ENCODE results near the gene TNP2.

Gene TNP2

DNA sequence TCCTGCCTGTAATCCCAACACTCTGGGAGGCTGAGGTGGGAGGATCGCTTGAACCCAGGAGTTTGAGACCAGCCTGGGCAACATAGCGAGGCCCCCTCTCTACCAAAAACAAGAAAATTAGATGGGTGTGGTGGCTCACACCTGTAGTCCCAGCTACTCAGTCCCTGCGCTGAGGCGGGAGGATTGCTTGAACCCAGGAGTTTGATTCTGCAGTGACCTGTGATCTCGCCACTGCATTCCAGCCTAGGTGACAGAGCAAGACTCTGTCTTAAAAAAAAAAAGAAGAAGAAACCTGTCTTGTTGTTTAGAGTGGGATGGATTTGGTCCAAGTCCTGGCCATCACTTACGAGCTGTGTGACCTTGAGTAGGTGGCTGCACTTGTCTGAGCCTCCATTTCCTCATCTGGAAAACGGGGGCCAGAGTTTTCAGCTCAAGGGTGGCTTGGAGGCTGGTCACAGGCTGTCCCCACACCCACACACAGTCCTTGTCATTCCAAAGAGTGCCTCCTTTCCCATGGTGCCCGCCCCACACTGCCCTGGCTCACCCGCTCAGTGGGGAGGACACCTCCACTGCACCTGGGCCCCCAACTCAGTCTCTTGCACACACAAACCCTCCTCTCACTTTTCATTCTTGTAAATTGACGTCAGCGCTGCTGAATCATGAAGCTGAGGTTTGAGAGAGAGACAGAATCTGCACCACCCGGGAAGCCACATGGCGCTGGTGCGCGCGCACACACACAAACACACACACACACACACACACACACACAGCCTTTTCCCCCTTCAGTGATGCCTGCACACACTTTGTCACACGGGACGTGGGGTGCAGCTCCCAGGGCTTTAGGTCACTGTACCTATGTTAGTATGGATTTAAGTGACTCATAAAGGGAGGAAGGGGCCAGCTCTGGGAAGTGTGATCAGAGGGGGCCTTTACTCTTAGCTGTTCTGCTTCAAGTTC, 17.3 kb downstream of the TNP2 start:
- WGBS = 89% methylated on average over 18 of the region's 18 CpGs
- Histone ChIP-seq H3K27ac (ENCODE audit: low read depth, low read length) (no peak overlapping the region), H3K4me1 (ENCODE audit: insufficient read depth, low read length) (peaks cover 8% of the 10 kb centered on the region), H3K4me3 (ENCODE audit: low read length) (no peak overlapping the region), H3K9ac (ENCODE audit: low read depth, low read length) (no peak overlapping the region), H3K27me3 (ENCODE audit: insufficient read depth, low read length) (peaks cover 6% of the 10 kb centered on the region; the same call in 1 of the 2 replicates), H3K36me3 (ENCODE audit: insufficient read depth, low read length) (peaks cover 23% of the 10 kb centered on the region), H3K9me3 (ENCODE audit: insufficient read depth, low read depth, low read length) (no peaks in the 10 kb centered on the region)

DNA sequence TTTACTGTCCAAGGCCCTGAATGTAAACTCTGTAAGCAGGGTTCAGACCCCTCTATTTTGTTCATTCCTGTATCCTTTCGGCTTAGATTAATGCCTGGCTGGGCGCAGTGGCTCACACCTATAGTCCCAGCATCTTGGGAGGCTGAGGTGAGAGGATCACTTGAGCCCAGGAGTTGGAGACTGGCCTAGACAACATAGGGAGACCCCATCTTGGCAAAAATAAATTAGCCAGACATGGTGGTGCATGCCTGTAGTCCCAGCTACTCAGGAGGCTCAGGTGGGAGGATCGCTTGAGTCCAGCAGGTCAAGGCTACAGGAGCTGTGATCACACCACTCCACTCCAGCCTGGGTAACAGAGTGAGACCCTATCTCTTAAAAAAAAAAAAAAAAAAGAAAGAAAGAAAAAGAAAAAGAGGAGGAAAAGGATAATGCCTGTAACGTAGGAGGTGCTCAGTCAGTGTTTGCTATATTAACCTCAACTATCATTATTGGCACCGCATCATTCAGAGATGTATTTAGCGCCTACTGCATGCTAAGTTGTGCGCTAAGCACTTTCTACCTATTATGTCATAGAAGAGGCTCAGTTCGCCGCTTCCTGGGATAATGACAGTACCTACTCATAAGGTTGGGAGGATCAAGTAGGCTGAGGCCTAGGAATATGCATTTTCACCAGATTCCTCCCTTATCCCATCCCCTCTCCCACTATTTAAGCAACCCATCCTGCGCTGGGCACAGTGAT, 18.2 kb downstream of the TNP2 start:
- Histone ChIP-seq H3K36me3 (ENCODE audit: insufficient read depth, low read length) (peaks cover 23% of the 10 kb centered on the region), H3K4me3 (ENCODE audit: low read length) (no peak overlapping the region), H3K9ac (ENCODE audit: low read depth, low read length) (no peak overlapping the region), H3K27ac (ENCODE audit: low read depth, low read length) (no peak overlapping the region), H3K4me1 (ENCODE audit: insufficient read depth, low read length) (peaks cover 7% of the 10 kb centered on the region), H3K9me3 (ENCODE audit: insufficient read depth, low read depth, low read length) (no peaks in the 10 kb centered on the region), H3K27me3 (ENCODE audit: insufficient read depth, low read length) (peaks cover 6% of the 10 kb centered on the region; the same call in 1 of the 2 replicates)
- 95% methylated on average over 8 of the region's 10 CpGs for WGBS

DNA sequence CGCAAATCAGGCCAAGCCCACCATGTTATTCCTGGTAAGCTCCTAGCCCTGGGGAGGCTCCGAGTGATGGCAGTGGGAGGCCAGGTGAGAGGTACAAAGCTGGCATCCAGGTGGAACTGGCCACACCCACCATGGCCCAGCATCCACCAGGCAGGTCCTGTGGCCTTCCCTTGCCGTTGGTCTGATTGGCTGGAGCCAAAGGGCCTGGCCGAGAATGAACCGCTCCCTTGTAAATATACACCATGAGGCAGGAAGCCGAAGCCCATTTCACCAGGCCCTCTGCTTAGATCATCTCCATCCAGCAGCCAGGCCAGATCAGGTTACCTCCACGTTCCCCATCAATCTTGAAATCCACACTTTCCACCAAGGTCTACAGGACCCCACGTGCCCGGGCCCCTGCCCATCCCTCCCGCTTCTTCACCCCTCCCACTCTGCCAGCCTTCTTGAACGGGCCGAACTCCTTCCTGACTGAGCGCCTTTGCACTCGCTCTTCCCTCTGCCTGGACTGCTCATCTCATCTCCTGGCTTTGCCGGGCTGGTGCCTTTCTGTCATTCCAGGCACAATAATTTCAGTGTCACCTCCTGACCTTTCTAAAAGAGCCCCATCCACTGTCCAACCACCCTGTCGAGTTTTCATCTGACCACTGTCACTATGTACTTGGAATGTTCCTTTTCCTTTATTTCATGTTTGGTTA, 18.9 kb downstream of the TNP2 start:
- Histone ChIP-seq H3K9ac (ENCODE audit: low read depth, low read length) (no peak overlapping the region), H3K4me3 (ENCODE audit: low read length) (no peak overlapping the region), H3K27me3 (ENCODE audit: insufficient read depth, low read length) (peaks cover 4% of the 10 kb centered on the region; the same call in 1 of the 2 replicates), H3K36me3 (ENCODE audit: insufficient read depth, low read length) (peaks cover 23% of the 10 kb centered on the region), H3K9me3 (ENCODE audit: insufficient read depth, low read depth, low read length) (no peaks in the 10 kb centered on the region), H3K4me1 (ENCODE audit: insufficient read depth, low read length) (peaks cover 7% of the 10 kb centered on the region), H3K27ac (ENCODE audit: low read depth, low read length) (no peak overlapping the region)
- WGBS = 79% methylated on average over 16 of the region's 16 CpGs

DNA sequence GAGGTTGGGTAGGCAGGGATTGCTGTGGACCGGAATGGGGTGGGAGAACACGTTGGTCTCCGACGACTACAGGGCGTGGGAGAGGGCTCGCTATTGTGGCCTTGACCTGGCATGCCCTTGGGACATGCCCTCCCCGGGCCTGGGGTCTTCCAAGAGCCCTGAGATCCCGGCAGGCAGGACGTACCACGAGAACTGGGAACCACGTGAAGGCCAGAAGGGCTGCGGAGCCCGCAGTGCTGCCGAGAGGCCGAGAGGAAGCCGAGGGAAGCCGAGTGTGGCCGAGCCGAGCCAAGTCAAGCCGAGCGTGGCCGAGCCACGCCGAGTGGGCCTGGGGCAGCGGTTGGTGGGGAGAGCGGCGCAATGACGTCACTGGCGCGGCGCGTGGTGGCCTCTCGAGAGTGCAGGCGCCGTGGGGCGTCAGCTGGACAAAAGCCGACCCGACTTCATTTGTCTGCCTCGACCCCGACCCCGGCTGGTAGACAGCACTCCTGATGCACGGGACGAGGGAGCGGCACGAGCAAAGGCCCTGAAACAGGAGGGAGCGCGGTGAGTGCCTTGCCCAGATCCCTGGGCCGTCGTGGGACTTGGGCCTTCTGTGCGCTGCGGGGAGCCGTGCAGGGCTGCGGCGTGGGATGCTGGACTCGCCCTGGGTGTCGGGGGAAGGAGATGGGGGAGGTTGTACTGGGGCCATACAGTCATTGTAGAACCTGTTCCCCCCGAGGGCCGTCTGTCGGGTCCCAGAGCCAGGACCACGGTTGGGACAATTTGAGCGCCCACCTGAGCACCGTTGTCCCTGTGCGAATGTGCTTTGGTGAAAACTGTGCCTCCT, 19.7 kb downstream of the TNP2 start:
- Histone ChIP-seq H3K4me1 (ENCODE audit: insufficient read depth, low read length) (peaks cover 7% of the 10 kb centered on the region), H3K27me3 (ENCODE audit: insufficient read depth, low read length) (no peaks in the 10 kb centered on the region), H3K9ac (ENCODE audit: low read depth, low read length) (no peak overlapping the region), H3K36me3 (ENCODE audit: insufficient read depth, low read length) (peaks cover 23% of the 10 kb centered on the region), H3K4me3 (ENCODE audit: low read length) (no peak overlapping the region), H3K27ac (ENCODE audit: low read depth, low read length) (no peak overlapping the region), H3K9me3 (ENCODE audit: insufficient read depth, low read depth, low read length) (no peaks in the 10 kb centered on the region)
- 94% methylated on average over 63 of the region's 63 CpGs for WGBS

DNA sequence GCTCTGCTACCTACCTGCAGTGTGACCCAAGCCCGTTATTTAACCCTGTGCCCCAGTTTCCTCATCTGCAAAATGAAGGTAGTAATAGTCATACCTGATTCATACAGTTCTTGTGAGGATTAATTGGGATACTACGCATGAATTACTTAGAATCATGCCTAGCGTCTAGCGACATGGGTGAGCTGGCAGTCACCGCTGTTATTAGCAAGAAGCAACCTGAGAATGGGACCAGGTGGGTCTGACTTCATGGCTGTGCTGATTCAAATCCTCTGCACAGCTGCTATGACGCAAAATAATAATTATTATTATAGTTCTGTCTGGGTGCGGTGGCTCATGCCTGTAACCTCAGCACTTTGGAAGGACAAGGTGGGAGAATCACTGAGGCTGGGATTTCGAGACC, 21.0 kb downstream of the TNP2 start:
- H3K36me3 ChIP-seq (ENCODE audit: insufficient read depth, low read length) = peaks cover 12% of the 10 kb centered on the region
- H3K9ac ChIP-seq (ENCODE audit: low read depth, low read length) = no peak overlapping the region
- 93% methylated on average over 8 of the region's 8 CpGs for WGBS
- H3K4me1 ChIP-seq (ENCODE audit: insufficient read depth, low read length) = no peaks in the 10 kb centered on the region; the same call in 1 of the 2 replicates
- H3K27me3 ChIP-seq (ENCODE audit: insufficient read depth, low read length) = no peaks in the 10 kb centered on the region
- no peak overlapping the region for H3K4me3 ChIP-seq (ENCODE audit: low read length)
- no peak overlapping the region for H3K27ac ChIP-seq (ENCODE audit: low read depth, low read length)
- no peaks in the 10 kb centered on the region for H3K9me3 ChIP-seq (ENCODE audit: insufficient read depth, low read depth, low read length)

DNA sequence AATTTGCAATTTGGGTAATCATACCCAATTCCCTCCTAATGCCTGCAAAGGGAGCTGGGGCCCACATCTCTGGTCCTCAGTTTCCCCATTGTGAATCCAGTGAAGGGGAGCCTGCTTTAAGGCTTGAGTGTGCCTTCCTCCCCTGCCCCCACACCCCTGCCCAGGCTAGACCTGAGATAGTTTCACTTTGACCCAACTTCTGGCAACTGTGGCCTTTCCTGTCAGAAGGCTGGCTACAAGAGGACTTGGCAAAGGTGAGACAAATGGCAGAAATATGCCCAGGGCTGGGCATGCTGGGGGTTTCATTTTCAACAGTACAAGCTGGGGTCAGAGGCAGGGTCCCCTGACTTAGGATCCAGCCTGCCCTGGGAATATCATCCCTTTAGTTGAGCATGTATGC, 23.1 kb downstream of the TNP2 start:
- Histone ChIP-seq H3K9me3 (ENCODE audit: insufficient read depth, low read depth, low read length) (no peaks in the 10 kb centered on the region), H3K9ac (ENCODE audit: low read depth, low read length) (no peak overlapping the region), H3K4me1 (ENCODE audit: insufficient read depth, low read length) (no peaks in the 10 kb centered on the region), H3K4me3 (ENCODE audit: low read length) (no peak overlapping the region), H3K27me3 (ENCODE audit: insufficient read depth, low read length) (no peaks in the 10 kb centered on the region), H3K36me3 (ENCODE audit: insufficient read depth, low read length) (no peaks in the 10 kb centered on the region), H3K27ac (ENCODE audit: low read depth, low read length) (no peak overlapping the region)

DNA sequence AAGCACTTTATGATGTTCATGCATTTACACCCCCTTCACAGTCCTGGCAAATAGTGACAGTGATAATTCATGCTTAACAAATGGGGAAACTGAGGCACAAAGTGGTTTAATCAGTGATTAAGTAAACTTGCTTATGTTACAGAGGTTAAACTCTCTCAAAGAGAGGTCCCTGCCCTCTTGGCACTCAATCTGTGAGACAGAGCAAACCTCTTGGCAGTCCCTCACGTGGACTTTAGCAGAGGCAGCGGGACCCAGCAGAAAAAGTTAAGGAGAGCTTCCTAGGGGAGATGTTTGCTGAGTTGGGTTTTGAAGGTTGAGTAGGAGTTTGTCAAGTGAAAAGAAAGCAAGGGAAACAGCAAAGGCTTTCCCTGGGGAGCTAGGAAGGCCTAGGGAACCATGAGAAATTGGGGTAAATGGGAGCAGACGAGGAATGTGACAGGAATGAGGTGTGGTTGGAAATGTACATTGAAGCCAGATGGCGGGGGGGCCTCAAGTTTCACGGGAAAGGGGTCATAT, 23.8 kb downstream of the TNP2 start:
- no peaks in the 10 kb centered on the region for H3K4me1 ChIP-seq (ENCODE audit: insufficient read depth, low read length)
- H3K27ac ChIP-seq (ENCODE audit: low read depth, low read length) = no peak overlapping the region
- no peaks in the 10 kb centered on the region for H3K36me3 ChIP-seq (ENCODE audit: insufficient read depth, low read length)
- no peak overlapping the region for H3K9ac ChIP-seq (ENCODE audit: low read depth, low read length)
- no peaks in the 10 kb centered on the region for H3K9me3 ChIP-seq (ENCODE audit: insufficient read depth, low read depth, low read length)
- H3K4me3 ChIP-seq (ENCODE audit: low read length) = no peak overlapping the region
- WGBS = 84% methylated on average over 5 of the region's 5 CpGs
- H3K27me3 ChIP-seq (ENCODE audit: insufficient read depth, low read length) = no peaks in the 10 kb centered on the region

DNA sequence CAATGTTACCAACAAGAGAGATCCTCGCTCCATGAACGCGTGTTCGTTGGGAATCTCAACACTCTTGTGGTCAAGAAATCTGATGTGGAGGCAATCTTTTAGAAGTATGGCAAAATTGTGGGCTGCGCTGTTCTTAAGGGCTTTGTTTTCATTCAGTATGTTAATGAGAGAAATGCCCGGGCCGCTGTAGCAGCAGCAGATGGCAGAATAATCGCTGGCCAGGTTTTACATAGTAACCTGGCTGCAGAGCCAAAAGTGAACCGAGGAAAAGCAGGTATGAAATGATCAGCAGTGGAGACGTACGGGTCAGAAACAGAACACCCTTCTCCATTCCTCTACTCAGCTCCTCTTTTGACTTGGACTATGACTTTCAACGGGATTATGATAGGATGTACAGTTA, 26.5 kb downstream of the TNP2 start:
- H3K9ac ChIP-seq (ENCODE audit: low read depth, low read length) = no peak overlapping the region
- no peaks in the 10 kb centered on the region for H3K36me3 ChIP-seq (ENCODE audit: insufficient read depth, low read length)
- H3K27ac ChIP-seq (ENCODE audit: low read depth, low read length) = no peak overlapping the region
- no peaks in the 10 kb centered on the region for H3K9me3 ChIP-seq (ENCODE audit: insufficient read depth, low read depth, low read length)
- 88% methylated on average over 12 of the region's 12 CpGs for WGBS
- H3K4me3 ChIP-seq (ENCODE audit: low read length) = no peak overlapping the region
- no peaks in the 10 kb centered on the region for H3K27me3 ChIP-seq (ENCODE audit: insufficient read depth, low read length)
- H3K4me1 ChIP-seq (ENCODE audit: insufficient read depth, low read length) = no peaks in the 10 kb centered on the region

DNA sequence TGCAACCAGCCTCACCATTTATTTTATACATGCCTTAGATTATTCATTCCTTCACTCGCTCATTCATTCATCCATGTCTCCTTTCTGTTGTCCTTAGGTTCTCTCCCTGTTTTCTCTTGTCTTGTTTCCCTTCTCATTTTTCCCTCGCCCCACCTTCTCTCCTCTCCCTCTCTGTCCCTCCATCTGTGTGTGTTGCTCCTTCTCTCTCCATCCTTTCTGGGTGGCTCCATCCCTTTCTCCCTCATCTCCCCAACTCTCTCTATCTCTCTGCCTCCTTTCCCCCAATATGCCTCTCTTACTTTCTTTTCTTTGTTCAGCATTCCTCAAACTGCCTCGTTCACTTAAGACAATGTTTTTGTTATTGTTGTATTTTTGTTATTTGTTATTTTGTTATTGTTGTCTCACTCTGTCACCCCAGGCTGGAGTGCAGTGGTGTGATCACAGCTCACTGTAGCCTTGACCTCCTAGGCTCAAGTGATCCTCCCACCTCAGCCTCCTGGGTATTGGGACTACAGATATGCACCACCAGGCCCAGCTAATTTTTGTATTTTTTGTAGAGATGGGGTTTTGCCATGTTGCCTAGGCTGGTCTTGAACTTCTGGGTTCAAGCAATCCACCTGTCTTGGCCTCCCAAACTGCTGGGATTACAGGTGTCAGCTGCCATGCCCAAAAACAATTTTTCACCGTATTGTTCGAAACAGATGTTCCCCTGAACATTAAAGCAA, 27.5 kb downstream of the TNP2 start:
- Histone ChIP-seq H3K9me3 (ENCODE audit: insufficient read depth, low read depth, low read length) (no peaks in the 10 kb centered on the region), H3K9ac (ENCODE audit: low read depth, low read length) (no peak overlapping the region), H3K4me3 (ENCODE audit: low read length) (no peak overlapping the region), H3K4me1 (ENCODE audit: insufficient read depth, low read length) (no peaks in the 10 kb centered on the region), H3K36me3 (ENCODE audit: insufficient read depth, low read length) (no peaks in the 10 kb centered on the region), H3K27ac (ENCODE audit: low read depth, low read length) (no peak overlapping the region), H3K27me3 (ENCODE audit: insufficient read depth, low read length) (no peaks in the 10 kb centered on the region)
- WGBS = 95% methylated on average over 4 of the region's 5 CpGs

Measured in HUES64 (cell line).